Measurements from ENCODE around the gene COPS8.

DNA sequence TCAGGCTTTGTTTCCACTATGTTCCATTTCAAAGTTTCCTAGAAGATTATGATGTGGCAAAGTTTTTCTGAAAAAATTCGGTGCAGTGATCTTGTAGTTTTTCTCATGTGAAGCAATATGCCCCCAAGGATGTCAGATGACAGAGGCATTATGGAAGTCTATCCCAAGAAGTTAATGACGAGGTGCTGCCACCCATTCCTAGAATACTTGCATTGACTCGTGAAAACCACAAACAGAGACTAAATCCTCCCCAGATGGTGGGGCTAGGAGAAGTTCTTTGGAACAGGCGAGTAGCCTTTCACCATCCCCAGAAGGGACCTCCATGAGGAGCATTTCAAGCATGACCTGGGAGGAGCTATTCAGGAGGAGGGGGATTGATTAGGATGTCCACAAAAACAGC lies 40.2 kb upstream of the COPS8 start:
- TF ChIP-seq EZH2phosphoT487 (IDR thresholded peaks at IDR 0.05; ENCODE audit: low read depth): no peak
- TF ChIP-seq, protein P1, sequence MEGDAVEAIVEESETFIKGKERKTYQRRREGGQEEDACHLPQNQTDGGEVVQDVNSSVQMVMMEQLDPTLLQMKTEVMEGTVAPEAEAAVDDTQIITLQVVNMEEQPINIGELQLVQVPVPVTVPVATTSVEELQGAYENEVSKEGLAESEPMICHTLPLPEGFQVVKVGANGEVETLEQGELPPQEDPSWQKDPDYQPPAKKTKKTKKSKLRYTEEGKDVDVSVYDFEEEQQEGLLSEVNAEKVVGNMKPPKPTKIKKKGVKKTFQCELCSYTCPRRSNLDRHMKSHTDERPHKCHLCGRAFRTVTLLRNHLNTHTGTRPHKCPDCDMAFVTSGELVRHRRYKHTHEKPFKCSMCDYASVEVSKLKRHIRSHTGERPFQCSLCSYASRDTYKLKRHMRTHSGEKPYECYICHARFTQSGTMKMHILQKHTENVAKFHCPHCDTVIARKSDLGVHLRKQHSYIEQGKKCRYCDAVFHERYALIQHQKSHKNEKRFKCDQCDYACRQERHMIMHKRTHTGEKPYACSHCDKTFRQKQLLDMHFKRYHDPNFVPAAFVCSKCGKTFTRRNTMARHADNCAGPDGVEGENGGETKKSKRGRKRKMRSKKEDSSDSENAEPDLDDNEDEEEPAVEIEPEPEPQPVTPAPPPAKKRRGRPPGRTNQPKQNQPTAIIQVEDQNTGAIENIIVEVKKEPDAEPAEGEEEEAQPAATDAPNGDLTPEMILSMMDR (IDR thresholded peaks at IDR 0.05; ENCODE audit: low read depth, low read length): no peak
